GM12892 (cell line): Measurements from ENCODE around the gene APOC3.

ENCODE experiments used
- POLR2A ChIP-seq: IDR thresholded peaks from 2 replicates; pipeline ENCODE4 v1.6.1; 2011; ENCODE audit warnings: low read depth, low read length, control low read depth
- POLR2AphosphoS5 ChIP-seq: IDR thresholded peaks from 2 replicates; pipeline ENCODE4 v1.6.1; 2011; ENCODE audit warnings: low read depth, low read length, control low read depth
- TAF1 ChIP-seq: IDR thresholded peaks from 2 replicates; pipeline ENCODE4 v1.6.1; 2011; ENCODE audit warnings: low read depth, mild to moderate bottlenecking, control low read depth, low read length, borderline replicate concordance

DNA sequence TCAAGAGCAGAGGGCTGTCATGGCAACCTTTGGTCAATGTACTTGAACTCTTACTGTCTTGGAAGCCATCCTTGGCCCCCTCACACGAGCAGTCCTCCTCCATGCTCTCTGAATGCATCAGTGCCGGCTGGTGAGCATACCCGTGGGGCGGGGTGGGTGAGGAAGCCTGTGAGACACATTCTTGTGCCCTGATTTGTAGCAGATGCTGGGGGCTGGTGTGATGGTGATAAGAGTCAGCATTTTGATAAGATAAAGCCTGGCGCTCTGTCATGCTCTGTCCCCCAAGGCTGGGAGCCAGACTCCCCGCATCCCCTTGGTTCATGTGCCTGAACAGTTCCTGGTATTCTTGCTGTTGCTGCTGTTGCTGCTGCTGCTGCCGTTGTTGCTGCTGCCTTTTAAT, 28.2 kb downstream of the APOC3 start:
- no peak for TF ChIP-seq POLR2AphosphoS5
- TF ChIP-seq POLR2A: no peak
- no peak for TF ChIP-seq TAF1
